NCI-H128 (cell line): Measurements from ENCODE around the gene DDX10.
"Not testable (repeated sequence)": the region's sequence is repeated elsewhere in the genome, so short reads cannot be mapped to it uniquely, and the experiment has no call there.

Experiments used
- DNase-seq: peaks from one replicate; lab custom pipeline; 2025; ENCODE audit not compliant: unreplicated experiment; lab: John Stamatoyannopoulos, UW

Gene DDX10

DNA sequence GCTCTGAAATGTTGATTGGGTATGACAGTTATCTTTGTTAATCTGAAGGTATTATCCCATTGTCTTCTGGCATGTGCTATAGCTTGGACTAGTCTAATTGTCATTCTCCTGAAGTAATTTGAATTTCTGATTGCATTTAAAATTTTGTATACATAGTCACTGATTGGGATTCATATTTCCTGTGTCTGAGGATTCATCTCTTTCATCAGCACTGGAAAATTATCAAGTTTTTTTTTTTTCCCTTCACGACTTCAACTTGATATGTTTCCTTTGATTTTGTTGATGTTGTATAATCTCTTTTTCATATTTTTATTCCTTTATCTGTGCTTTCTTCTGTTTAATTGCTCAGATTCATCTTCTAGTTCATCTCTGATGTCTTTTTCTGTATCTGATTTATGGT, 104.1 kb downstream of the DDX10 start:
- no peak for DNase-seq

DNA sequence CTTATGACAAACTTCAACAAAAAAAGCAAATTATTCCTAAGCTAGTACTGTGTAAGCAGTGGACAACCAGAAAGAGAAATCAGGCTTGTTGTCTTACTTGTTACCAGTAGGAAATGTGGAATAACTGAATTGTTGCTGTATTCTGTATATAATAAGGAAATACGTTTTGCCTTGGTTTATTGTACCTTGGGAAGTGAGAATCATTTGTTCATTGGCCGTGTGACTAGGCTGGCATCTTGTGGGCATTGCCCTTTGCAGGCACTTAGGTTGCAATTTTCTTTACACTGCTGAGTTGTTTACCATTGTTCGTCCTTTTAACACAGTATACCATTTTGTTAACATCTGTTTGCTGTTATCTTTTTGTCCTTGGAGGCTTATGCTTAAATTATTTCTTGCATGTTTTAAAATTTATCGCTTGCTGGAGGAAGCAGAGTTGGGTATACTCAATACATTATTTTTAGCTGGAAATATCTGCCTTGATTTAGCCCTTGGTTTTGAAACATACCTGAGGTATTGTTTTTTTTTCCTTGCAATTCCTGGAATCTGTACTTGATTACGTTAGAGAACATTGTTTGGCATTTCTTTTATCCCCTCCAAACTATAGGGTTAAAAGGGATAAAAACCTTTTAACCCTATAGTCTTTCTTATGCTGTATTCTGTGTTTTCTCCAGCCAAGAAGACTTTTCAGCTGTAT, 109.3 kb downstream of the DDX10 start:
- DNase-seq: no peak

GRCh38 chr11:108775324-108775723, 110.5 kb downstream of the DDX10 start:
- no peak for DNase-seq

- not testable (repeated sequence) for DNase-seq
These were observed 114.3 kb downstream of the DDX10 start for GRCh38 chr11:108779147-108779546.

- no peak for DNase-seq
These were observed 115.2 kb downstream of the DDX10 start for GRCh38 chr11:108780119-108780518.

DNA sequence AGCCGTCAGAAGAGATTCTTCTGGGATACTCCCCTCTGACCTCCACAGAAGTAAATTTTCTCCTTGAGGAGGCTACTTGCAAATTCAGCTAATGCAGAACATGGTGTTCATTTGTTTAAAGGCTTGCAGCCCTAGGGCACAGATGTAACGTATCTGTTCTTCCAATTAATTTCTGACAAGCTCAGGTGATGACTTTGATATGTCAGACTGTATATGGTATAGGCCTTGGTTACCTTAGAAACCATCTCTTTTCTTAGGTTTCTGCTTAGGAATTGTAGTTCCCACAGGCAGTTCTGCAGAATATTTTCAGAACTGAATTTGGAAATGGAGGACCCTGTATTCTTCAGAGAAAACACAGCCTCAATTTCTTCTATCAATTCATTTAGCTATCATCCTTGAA, 117.1 kb downstream of the DDX10 start:
- no peak for DNase-seq

DNA sequence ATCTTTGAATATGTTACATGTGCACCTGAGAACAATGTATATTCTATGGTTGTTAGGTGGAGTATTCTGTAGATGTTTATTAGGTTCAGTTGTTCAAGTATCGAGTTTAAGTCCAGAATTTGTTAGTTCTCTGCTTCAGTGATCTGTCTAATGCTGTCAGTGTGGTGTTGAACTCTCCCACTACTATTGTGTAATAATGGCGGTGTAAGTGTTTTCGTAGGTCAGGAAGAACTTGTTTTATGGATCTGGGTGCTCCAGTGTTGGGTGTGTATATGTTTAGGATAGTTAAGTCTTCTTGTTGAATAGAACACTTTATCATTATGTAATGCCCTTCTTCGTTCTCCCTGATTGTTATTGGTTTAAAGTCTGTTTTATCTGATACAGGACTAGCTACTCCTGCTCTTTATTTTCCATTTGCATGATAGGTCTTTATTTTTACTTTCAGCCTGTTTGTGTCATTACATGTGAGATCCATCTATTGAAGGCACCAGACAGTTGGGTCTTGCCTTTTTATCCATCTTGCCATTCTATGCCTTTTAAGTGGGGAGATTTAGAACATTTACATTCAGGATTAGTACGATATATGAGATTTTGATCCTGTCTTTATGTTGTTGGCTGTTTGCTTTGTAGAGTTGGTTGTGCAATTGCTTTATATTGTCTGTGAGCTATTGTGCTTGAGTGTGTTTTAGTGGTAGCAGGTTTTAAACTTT, 121.6 kb downstream of the DDX10 start:
- no peak for DNase-seq

GRCh38 chr11:108787105-108787504, 122.2 kb downstream of the DDX10 start:
- no peak for DNase-seq

- DNase-seq: no peak
These were observed 123.8 kb downstream of the DDX10 start for GRCh38 chr11:108788565-108789199.

- no peak for DNase-seq
These were observed 125.8 kb downstream of the DDX10 start for GRCh38 chr11:108790501-108791299.

- DNase-seq: no peak
These were observed 128.3 kb downstream of the DDX10 start for GRCh38 chr11:108793138-108793537.

DNA sequence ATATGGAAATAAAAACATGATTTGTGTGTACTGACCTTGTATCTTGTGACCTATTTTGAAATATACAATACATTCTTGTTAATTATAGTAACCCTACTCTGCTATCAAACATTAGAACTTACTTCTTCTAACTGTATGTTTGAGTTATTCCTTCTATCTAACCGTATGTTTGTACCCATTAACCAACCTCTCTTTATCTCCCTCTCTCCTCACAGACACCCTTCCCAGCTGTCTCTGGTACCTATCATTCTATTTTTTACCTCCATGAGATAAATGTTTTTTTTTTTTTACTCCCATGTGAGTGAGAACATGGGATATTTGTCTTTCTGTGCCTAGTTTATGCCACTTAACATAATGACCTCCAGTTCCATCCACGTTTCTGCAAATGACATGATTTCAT, 128.7 kb downstream of the DDX10 start:
- DNase-seq: no peak

DNA sequence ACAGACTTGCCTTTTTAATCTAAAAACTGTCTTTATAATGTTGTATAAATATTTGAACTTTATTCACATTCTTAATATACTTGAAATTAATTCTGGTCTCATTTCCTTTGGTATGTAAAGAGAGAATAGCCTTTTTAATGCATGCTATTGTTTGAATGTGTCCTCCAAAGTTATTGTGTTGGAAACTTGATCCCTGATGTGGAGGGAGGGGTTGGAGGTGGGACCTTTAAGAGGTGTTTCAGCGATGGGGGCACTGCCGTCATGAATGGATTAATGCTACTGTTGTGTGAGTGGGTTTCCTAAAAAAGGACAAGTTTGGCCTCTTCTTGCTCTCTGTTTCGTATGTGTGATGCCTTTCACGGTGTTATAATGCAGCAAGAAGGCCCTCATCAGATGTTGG, 131.7 kb downstream of the DDX10 start:
- no peak for DNase-seq

DNA sequence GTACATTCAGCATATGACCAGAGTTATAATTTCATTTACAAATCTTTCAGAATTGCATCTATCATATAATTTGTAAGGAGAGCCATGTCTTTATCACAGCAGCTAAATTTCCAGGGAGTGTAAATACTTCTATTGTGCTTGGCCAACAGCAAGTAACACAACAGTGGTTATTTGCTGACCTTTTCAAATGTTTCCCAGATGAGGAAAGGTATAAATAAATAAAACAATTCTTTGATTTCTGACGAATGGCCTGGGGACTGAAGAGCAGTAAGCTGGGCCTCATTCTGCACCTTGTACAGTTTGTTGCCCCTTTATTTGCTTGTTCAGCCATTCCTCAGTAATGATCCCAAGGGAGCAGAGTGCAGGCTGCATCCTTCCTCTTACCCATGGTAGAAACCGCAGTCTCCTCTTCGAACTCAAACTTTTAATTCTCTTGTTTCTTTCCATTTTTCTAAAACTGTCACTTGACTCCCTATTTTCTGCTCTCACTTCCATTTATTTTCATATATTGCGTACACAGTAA, 132.8 kb downstream of the DDX10 start:
- DNase-seq: no peak

DNA sequence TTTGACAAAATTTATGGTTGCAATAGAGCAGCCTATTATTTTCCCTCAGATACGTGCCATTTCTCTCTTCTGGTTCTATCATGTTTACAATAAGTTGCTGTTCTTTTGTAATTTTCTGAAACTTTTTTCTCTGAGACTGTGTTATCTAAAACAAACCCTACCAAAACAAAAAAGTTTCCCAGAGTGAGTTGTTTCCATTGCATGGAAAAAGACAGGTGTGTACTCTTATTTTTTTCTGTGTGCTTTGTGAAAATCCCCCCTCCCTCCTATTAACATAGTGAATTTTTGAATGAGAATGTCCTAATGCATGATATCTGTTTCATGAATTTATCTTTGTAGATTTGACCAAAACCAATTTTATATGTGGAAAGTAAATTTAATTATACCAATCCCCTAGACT, 137.6 kb downstream of the DDX10 start:
- no peak for DNase-seq

- no peak for DNase-seq
These were observed 138.9 kb downstream of the DDX10 start for GRCh38 chr11:108803776-108804175.

- DNase-seq: no peak
These were observed 139.6 kb downstream of the DDX10 start for GRCh38 chr11:108804511-108804910.

DNA sequence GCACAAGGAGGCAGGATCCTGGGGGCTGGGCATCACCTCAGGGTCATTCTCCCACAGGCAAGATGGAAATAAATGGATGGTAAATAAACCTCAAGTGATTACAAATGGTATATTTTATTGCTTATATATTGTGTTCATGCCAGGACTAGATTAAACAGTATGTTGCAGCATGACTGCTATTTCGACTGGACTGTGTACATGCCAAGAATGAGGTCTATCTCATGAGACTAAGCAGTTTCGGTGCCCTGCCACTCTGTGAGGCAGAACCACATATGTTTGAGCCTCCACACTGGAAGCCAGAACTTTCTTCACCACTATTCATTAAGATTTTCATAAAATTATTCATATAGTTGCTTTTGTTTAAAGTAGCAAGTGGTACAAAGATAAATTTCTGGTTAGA, 140.2 kb downstream of the DDX10 start:
- DNase-seq: no peak

GRCh38 chr11:108807262-108807661, 142.4 kb downstream of the DDX10 start:
- no peak for DNase-seq

GRCh38 chr11:108813086-108813485, 148.2 kb downstream of the DDX10 start:
- DNase-seq: no peak

DNA sequence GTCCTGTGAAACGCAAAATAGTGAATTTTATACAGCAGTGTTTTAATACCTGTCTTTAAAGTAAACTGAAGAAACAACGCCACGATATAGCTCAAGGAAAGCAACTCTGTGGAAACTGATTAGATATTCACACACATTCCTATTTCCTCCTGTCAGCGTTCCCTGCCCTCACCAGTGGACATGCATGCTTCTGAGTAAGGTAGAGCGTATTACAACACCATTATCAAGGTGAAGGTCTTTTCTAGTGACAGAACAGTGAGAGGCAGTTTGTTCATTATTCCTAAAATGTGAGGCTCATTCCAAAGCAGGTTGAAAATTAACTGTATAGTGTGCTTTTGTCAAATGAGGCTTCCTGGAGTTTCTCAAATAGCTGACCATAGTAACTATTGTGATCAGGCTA, 153.1 kb downstream of the DDX10 start:
- no peak for DNase-seq
